DMS 273 (cell line): ENCODE data around the gene KIF5A.
"Not testable (repeated sequence)": the region's sequence is repeated elsewhere in the genome, so short reads cannot be mapped to it uniquely, and the experiment has no call there.

Experiments
- DNase-seq: peaks from one replicate; lab custom pipeline; 2025; ENCODE audit not compliant: unreplicated experiment; lab: John Stamatoyannopoulos, UW

KIF5A gene

GRCh38 chr12:57617942-57618341 lies 68.1 kb downstream of the KIF5A start:
- DNase-seq = no peak

DNA sequence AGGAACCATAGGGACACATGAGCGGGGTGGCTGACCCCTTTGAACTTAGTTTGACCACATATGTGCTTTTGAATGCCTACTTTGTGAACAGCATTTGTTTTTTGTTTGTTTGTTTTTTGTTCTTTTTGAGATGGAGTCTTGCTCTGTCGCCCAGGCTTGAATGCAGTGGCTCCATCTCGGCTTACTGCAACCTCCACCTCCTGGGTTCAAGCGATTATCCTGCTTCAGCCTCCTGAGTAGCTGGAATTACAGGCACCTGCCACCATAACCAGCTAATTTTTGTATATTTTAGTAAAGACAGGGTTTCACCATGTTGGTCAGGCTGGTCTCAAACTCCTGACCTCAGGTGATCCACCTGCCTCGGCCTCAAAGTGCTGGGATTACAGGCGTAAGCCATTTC lies 68.6 kb downstream of the KIF5A start:
- DNase-seq = not testable (repeated sequence)

DNA sequence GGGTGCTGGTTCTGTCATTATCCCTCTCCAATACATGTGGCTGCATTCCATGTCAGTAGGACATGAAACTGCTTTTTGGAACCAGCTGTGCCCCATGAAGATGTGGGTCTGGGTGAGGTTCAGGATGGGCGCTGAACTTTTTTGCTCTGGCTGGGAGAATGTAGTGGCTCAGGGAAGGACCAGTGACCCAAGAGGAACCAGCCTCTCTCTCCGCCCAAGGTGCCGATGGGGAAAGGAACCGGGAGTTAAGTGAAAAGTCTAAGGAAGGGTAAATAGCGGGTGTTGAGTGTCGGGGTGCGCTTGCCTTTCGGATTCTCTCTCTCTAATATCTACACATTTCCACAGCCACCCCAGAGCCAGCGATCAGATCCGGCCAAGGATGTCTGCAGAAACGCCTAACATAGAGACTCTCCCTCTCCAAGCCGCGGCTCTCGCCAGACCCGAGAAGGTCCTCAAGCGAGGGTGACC lies 69.2 kb downstream of the KIF5A start:
- no peak for DNase-seq

- peak; percentile 12 for DNase-seq
Measured at GRCh38 chr12:57619434-57620244, 69.8 kb downstream of the KIF5A start.

- DNase-seq = no peak
Measured at GRCh38 chr12:57620245-57620935, 70.5 kb downstream of the KIF5A start.

GRCh38 chr12:57620936-57621496 lies 71.2 kb downstream of the KIF5A start:
- DNase-seq = no peak

DNA sequence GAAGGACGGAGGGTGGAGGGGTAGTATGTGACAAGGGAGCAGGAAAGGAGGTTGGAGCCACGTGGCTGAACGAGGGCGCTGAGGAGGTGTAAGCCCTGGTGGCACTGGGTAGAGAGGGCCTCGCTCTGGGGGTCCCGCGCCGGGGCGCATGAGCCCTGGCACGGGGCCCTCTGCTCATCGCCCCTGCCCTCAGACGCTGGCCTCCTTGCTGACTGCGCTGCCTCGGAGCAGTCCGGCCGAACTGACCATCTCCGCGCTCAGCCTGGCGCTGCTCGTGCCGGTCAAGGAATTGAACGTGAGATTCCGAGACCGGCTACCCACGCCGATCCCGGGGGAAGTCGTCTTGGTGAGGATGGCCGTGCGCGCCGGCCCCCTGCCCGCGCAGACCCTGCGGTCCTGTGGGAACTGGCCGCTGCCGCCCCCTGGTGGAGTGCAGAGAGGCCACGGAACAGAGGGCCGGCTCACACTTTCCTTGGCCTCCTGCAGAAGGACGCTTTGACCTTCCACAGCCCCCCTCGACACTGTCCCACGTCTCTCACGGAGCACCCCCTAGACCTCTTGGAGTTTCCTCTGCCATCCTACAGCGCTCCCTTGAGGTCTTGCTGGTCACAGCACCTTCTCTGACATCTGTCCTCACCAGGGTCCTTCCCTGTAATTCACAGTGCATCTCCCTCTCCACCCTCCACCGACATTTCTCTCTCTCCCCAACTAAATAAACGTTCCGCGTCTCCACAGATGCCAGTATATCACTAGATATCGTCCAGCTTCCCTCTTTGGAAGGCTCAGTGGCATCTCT lies 71.9 kb downstream of the KIF5A start:
- peak; percentile 70 for DNase-seq

- no peak for DNase-seq
Measured at GRCh38 chr12:57622293-57623245, 72.7 kb downstream of the KIF5A start.

DNA sequence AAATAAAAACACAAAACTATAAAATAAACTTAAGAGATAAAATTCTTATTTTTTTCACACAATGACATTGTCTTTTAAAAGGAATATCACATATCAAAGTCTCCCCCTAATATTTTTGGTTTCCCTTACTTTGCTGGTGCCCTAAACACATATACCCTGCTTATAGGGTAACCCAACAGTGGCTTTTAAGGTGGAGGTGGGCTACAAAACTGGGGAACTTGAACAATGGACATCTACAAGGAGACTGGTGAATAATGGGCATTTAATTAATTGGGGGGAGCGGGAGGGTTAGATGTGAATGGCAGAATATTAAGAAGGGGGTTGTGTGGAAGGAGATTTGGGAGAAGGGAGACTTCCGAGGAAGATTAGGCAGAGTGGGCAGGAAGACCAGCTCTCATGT lies 73.5 kb downstream of the KIF5A start:
- no peak for DNase-seq

- DNase-seq = no peak
Measured at GRCh38 chr12:57623811-57624390, 74.1 kb downstream of the KIF5A start.

DNA sequence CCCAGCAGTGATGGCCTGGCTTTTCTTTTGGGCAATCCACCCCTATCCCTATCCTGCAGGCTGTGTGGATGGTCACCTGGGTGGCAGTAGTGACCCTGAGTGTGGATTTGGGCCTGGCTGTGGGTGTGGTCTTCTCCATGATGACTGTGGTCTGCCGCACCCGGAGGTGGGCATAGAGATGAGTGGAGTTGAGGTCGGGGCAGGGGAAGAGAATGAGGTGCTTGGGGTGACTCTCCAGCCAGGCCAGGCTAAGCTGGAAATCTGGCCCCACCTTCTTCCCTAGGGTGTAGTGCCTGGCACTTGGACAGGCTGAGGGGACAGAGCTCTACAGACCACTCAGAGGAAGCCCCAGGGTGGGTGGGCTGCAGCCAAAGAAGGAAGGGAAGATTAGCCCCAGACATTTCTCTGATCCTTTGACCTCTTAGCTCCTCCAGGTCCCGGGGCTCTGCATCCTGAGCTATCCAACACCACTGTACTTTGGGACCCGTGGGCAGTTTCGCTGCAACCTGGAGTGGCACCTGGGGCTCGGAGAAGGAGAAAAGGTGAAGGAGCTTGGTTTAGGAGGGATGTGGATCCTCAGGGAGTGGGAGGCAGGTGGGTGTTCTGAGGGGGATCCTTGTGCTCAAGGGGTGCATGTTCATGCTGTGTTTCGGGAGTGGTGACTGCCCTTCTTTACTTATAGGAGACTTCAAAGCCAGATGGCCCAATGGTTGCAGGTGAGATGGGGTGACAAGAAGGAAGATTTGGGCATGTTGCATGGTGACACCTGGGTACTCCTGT lies 74.8 kb downstream of the KIF5A start:
- DNase-seq = no peak

GRCh38 chr12:57625261-57626032 lies 75.6 kb downstream of the KIF5A start:
- no peak for DNase-seq

- DNase-seq = no peak
Measured at GRCh38 chr12:57626111-57626920, 76.5 kb downstream of the KIF5A start.

GRCh38 chr12:57626921-57627445 lies 77.1 kb downstream of the KIF5A start:
- no peak for DNase-seq

GRCh38 chr12:57627501-57628279 lies 77.8 kb downstream of the KIF5A start:
- no peak for DNase-seq
